Testis (tissue), 3 donors: ENCODE data around the gene FUT6. TPM values are rescaled to one million over a fixed set of nuclear protein-coding genes. Genes with fewer than 3 reads are reported as not detected.
A peak's percentile ranks its signal among the peaks of the same experiment; 100 is the strongest.

Experiments
- DNase-seq: peaks from one replicate; pipeline ENCODE4 v3.0.0-alpha.2; 2019
- H3K27ac ChIP-seq, 2 donors: fragments of 200-600 bp; sonication (generic); one replicate each; pipeline ENCODE4 v1.5.1; 2019
- H3K27me3 ChIP-seq: fragments of 200-600 bp; sonication (generic); one replicate; pipeline ENCODE4 v1.5.1; 2019
- H3K36me3 ChIP-seq: fragments of 200-600 bp; sonication (generic); one replicate; pipeline ENCODE4 v1.5.1; 2017; ENCODE audit warnings: low read depth; ENCODE audit errors: missing control alignments
- H3K4me1 ChIP-seq: fragments of 200-600 bp; sonication (generic); one replicate; pipeline ENCODE4 v1.5.1; 2019
- H3K4me3 ChIP-seq, 2 donors: fragments of 200-600 bp; sonication (generic); one replicate each; pipeline ENCODE4 v1.5.1; 2017 to 2019
- H3K9me3 ChIP-seq: fragments of 200-600 bp; sonication (generic); one replicate; pipeline ENCODE4 v1.5.1; 2017
- POLR2A ChIP-seq: fragments of 450-650 bp; IDR thresholded peaks from one replicate; pipeline ENCODE4 v1.6.1; 2017; ENCODE audit warnings: antibody characterized with exemption, mild to moderate bottlenecking, moderate library complexity
- WGBS, 2 donors: methylation state at CpG; one replicate each; pipeline ENCODE4 v1.1.5; 2018; 5-methylcytosine and 5-hydroxymethylcytosine counted together
- intact Hi-C: fragments of 100-400 bp; cut with DNase I; formaldehyde crosslinking; loops from one replicate; pipeline ENCODE4 v1.15.1; 2023; ENCODE audit warnings: low total_unique reads
- polyA plus RNA-seq: library from polyadenylated mRNA; stranded (reverse); fragments of 350-450 nt; fragmentation: Illumina TruSeq; extraction: RNeasy Lipid Tissue Mini Kit (QIAGEN cat#74804); gene quantifications from one replicate; pipeline ENCODE4 v1.2.3, GENCODE V29; 2014; ENCODE audit warnings: low read depth, low replicate concordance; ENCODE audit not compliant: insufficient read depth
- total RNA-seq, 2 donors: library from RNA; depleted of rRNA; stranded (reverse); fragments of >200 nt; gene quantifications; one replicate each; pipeline ENCODE4 v1.2.3, GENCODE V29; 2016
- TF ChIP-seq, protein P1 (sequence below), 3 experiments: fragments of 450-650 bp in 2 of 3; fragments of 200-600 bp in 1 of 3; sonication (generic) in 1 of 3; IDR thresholded peaks; one replicate each; pipeline ENCODE4 v1.5.1; 2016 to 2019; ENCODE audit warnings: antibody characterized with exemption in 3 of 3, mild to moderate bottlenecking in 2 of 3, moderate library complexity in 1 of 3

Gene FUT6
- total and polyA plus RNA-seq, 3 donors from 2014 or later, result 0.19 to 0.84 (median 0.39) TPM

DNA sequence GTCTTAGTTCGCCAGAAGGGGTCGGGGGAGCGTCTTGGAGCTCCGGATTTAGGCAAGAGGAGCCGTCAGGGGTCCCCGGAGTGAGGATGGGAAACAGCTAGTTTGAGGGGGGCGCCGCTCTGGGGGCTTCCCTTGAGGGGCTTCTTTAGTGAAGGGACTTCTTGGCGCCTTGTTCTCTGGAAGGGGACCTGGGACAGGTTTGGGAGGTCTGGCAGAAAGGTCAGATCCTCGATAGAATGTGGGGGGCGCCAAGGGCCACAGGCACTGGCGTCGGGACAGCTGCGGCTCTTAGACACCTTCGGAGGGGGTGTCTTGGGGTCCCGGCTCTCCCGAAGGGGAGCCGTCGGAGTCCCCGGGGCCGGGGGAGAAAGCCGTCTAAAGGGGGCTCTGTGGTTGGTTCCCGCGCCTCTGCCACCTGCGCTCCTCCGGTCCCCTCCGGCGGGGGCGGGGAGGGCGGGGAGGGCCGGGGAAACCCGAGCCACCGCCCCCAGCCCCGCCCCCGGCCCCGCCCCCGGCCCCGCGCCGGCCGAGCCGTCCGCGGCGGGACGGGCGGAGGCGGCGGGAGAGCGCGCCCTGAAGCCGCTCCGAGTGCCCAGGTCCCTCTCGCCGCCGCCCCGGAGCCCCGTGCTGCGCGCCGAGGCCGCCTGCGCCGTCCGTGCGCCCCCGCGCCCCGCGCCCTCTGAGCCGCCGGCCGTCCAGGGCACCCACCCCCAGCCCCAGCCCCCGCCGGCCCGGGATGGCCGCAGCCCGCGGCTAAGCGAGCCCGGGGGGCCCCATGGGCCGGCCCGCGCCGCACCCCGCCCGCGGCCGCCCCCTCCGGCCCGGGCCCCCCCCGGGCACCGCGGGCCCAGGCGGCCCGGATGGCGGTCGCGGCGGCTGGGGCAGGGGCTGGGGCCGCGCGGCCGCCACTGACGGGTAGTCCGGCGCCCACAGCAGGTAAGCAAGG is 34.7 kb downstream of the FUT6 start, which contains the start of gene NRTN:
NRTN (plus strand) TSS at position 552 of the 946 bp plus-strand sequence. CDS start 19,099 bp downstream, outside the sequence.
- intact Hi-C loops, result no loop called here
- WGBS, 2 donors, result 2% methylated on average over 9 to 33 of the region's 107 CpGs
- Histone ChIP-seq H3K36me3 (no peaks in the 10 kb centered on the region), H3K4me1 (peaks cover 33% of the 10 kb centered on the region), H3K27me3 (no peaks in the 10 kb centered on the region), H3K4me3 (peak within 1 kb of the TSS; percentile 26 to 43), H3K9me3 (no peaks in the 10 kb centered on the region), H3K27ac (no peak within 1 kb of the TSS)
- no peak for DNase-seq
- TF ChIP-seq, protein P1, sequence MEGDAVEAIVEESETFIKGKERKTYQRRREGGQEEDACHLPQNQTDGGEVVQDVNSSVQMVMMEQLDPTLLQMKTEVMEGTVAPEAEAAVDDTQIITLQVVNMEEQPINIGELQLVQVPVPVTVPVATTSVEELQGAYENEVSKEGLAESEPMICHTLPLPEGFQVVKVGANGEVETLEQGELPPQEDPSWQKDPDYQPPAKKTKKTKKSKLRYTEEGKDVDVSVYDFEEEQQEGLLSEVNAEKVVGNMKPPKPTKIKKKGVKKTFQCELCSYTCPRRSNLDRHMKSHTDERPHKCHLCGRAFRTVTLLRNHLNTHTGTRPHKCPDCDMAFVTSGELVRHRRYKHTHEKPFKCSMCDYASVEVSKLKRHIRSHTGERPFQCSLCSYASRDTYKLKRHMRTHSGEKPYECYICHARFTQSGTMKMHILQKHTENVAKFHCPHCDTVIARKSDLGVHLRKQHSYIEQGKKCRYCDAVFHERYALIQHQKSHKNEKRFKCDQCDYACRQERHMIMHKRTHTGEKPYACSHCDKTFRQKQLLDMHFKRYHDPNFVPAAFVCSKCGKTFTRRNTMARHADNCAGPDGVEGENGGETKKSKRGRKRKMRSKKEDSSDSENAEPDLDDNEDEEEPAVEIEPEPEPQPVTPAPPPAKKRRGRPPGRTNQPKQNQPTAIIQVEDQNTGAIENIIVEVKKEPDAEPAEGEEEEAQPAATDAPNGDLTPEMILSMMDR (IDR thresholded peaks at IDR 0.05), result no peak
- no peak for TF ChIP-seq POLR2A

DNA sequence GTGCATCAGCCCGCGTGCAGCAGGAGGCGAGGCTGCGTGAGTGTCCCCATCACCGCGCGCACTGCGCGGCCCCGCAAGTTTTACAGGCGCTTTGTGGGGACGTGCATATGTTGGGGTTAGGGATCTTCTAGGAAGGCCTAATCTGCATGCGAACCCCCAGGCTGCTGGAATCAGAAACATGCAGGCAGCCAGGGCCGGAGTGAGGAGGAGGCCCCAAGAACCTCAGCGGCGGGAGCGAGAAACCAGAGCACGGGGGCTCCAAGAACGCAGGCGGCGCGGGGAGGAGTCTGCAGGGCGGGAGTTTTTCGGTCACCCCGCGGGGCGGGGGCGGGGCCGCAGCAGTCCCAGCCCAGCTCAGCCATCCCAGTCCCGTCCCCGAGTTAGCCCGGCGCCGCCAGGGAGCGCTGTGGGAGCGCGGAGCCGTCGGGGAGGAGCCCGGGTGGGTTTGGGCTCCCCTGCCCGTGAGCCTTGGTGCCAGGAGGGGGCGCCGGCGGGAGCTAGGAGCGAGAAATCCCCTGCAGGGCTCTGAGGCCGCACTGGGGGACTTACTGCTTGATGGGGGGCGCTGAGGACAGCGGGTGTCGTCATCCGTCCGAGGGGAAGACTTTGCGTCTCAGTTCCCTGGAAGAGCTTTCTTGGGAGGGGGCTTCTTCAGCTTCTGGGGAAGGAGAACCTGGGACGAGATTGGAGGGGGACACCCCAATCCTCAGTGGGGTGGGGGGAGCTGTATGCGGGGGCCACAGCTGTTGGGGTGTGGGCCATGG is 35.6 kb downstream of the FUT6 start:
- no peak overlapping the region for H3K27ac ChIP-seq
- H3K27me3 ChIP-seq, result no peaks in the 10 kb centered on the region
- peaks cover 42% of the 10 kb centered on the region for H3K4me1 ChIP-seq
- peak overlapping the region in 1 of 2 donors; percentile 27 for H3K4me3 ChIP-seq
- DNase-seq, result peak; percentile 89
- WGBS, 2 donors, result 1 to 4% methylated on average over 13 to 36 of the region's 54 CpGs
- TF ChIP-seq, protein P1 (IDR thresholded peaks at IDR 0.05), result peak; percentile 67 to 81 (median 77)
- no peak for TF ChIP-seq POLR2A
- H3K9me3 ChIP-seq, result no peaks in the 10 kb centered on the region
- intact Hi-C loops, result no loop called here
- no peaks in the 10 kb centered on the region for H3K36me3 ChIP-seq

DNA sequence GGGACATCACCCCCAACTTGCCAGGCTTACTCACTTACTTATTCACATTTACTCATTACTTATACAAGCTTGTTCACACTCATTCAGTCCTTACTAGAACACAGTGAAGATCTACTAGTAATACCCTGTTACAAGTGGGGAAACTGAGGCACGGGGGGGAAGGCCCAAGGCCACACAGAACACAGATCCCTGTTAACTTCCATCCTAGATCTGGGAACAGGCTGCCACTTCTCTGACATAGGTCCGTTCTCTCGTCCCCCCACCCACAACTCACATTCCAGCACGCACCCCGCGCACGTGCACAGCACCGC is 36.1 kb downstream of the FUT6 start:
- intact Hi-C loops, result no loop called here
- H3K4me3 ChIP-seq, result peak overlapping the region in 1 of 2 donors; percentile 27
- H3K9me3 ChIP-seq, result no peaks in the 10 kb centered on the region
- no peak overlapping the region for H3K27ac ChIP-seq
- no peaks in the 10 kb centered on the region for H3K27me3 ChIP-seq
- TF ChIP-seq, protein P1 (IDR thresholded peaks at IDR 0.05), result no peak
- TF ChIP-seq POLR2A, result no peak
- H3K4me1 ChIP-seq, result peaks cover 47% of the 10 kb centered on the region
- no peak for DNase-seq
- WGBS, 2 donors, result 1 to 3% methylated on average over 8 of the region's 8 CpGs
- no peaks in the 10 kb centered on the region for H3K36me3 ChIP-seq

DNA sequence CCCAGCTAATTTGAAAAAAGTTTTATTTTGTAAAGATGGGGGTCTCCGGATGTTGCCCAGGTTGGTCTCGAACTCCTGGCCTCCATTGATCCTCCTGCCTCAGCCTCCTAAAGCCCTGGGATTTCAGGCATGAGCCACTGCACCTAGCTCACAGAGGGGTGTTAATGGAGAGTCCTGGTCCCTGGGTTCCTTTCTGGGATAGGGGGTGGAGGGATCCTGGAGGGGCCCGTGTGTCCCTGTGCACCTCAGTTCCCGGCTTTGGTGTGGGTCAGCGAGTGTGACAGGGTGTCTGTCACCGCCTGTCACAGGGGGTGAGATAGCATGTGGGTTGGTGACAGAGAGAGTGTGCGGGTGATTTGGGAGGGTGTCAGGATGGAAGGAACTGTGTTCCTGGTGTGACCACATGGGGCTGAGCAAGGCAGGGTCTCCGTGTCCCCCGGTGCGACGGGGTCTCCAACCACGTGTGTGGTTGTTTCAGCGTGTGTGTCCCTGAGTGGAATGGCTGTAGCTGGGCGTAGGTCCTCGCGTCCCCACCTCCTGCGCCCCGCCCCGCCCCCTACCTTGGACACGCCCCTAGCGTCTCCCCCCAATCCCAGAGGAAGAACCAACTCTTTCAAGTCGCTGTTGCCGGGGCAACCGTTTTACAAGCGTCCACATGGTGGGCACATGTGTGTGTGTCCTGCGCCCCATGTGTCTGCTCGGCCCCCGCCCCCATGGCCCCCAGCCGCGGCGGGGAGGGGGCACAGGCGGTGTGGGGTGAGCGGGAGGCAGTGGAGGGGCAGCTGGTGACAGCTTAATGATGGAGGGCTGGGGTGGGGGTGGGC is 37.5 kb downstream of the FUT6 start:
- DNase-seq, result peak; percentile 58
- Histone ChIP-seq H3K4me1 (peaks cover 47% of the 10 kb centered on the region), H3K4me3 (no peak overlapping the region), H3K27me3 (no peaks in the 10 kb centered on the region), H3K27ac (no peak overlapping the region), H3K36me3 (no peaks in the 10 kb centered on the region), H3K9me3 (no peaks in the 10 kb centered on the region)
- intact Hi-C loops, result no loop called here
- 15 to 16% methylated on average over 13 to 32 of the region's 33 CpGs for WGBS, 2 donors
- no peak for TF ChIP-seq POLR2A
- TF ChIP-seq, protein P1 (IDR thresholded peaks at IDR 0.05), result no peak
